Adrenal gland (tissue), 12 donors: ENCODE measurements around the gene ALCAM. TPM values are rescaled to one million over a fixed set of nuclear protein-coding genes. Genes with fewer than 3 reads are reported as not detected.

Source experiments
- DNase-seq, 7 donors: peaks; one replicate each; pipeline ENCODE4 v3.0.0-alpha.2; 2019 to 2020
- H3K27ac ChIP-seq, 5 donors: fragments of 200-600 bp; sonication (generic) in 4 of 5; 1 replicate in 3 of 5; 2 replicates in 2 of 5; pipeline versions ENCODE4 v1.5.1 to v1.8.0; 2016 to 2020; ENCODE audit warnings: mild to moderate bottlenecking in 1 of 5
- H3K27me3 ChIP-seq: fragments of 200-600 bp; 2 replicates; pipeline ENCODE4 v1.8.0; 2021
- H3K36me3 ChIP-seq, 2 donors: fragments of 200-600 bp; replicated peaks in 1 of 2; 1 replicate in 1 of 2; 2 replicates in 1 of 2; pipeline versions ENCODE4 v1.5.1 to v1.8.0; 2018 to 2022
- H3K4me1 ChIP-seq, 2 donors: fragments of 200-600 bp; replicated peaks in 1 of 2; 1 replicate in 1 of 2; 2 replicates in 1 of 2; pipeline versions ENCODE4 v1.5.1 to v1.8.0; 2018 to 2021
- H3K4me3 ChIP-seq, 4 donors: fragments of 200-600 bp; sonication (generic) in 3 of 4; one replicate each; pipeline ENCODE4 v1.5.1; 2016 to 2018
- H3K9me3 ChIP-seq, 3 donors: fragments of 200-600 bp; sonication (generic) in 1 of 3; replicated peaks in 1 of 3; 1 replicate in 2 of 3; 2 replicates in 1 of 3; pipeline versions ENCODE4 v1.5.1 to v1.8.0; 2016 to 2021
- CTCF ChIP-seq, 6 experiments: fragments of 450-650 bp in 4 of 6; fragments of 200-600 bp in 2 of 6; sonication (generic) in 1 of 6; IDR thresholded peaks; 1 replicate in 5 of 6; 2 replicates in 1 of 6; pipeline versions ENCODE4 v1.5.1 to v1.8.0; 2016 to 2021; ENCODE audit warnings: antibody characterized with exemption in 6 of 6, mild to moderate bottlenecking in 2 of 6, moderate library complexity in 1 of 6
- POLR2A ChIP-seq, 2 donors: fragments of 450-650 bp; IDR thresholded peaks; one replicate each; pipeline ENCODE4 v1.6.1; 2017; ENCODE audit warnings: antibody characterized with exemption in 2 of 2, mild to moderate bottlenecking in 2 of 2, moderate library complexity in 1 of 2
- WGBS, 4 donors: extraction: QIAGEN DNeasy Blood & Tissue Kit in 2 of 4; methylation state at CpG; one replicate each; pipeline versions ENCODE4 v1.1.5 to v1.1.7; 2013 to 2017; 5-methylcytosine and 5-hydroxymethylcytosine counted together
- intact Hi-C, 2 donors: fragments of 100-400 bp; cut with DNase I; formaldehyde crosslinking; loops; one replicate each; pipeline versions ENCODE4 v1.14.1 to v1.15.0; 2022 to 2023
- polyA plus RNA-seq, 3 donors: library from polyadenylated mRNA; stranded (reverse); fragments of 200-250 nt in 2 of 3; fragments of 350-450 nt in 1 of 3; fragmentation: Illumina TruSeq in 1 of 3; extraction: RNeasy Lipid Tissue Mini Kit (QIAGEN cat#74804) in 1 of 3; gene quantifications; one replicate each; pipeline ENCODE4 v1.2.3, GENCODE V29; 2013 to 2014
- total RNA-seq, 9 donors: library from RNA; depleted of rRNA in 4 of 9; stranded (reverse); fragments of >200 nt in 4 of 9; fragments of 120-200 nt in 1 of 9; fragmentation: NEBNext Ultra II Directional in 1 of 9; extraction: Animal tissue kit (Norgen Biotek cat#: 25700) in 1 of 9; gene quantifications; one replicate each; pipeline versions ENCODE4 v1.1.0 to v1.2.4, GENCODE V29; 2013 to 2023
- donor health status: healthy with polysubstance abuse.
- donor health status: Bipolar disorder and iron deficiency.
- donor health status: DM: yes; HTN: yes; CAD: no.
- donor health status: DM: no; HTN: no; CAD: no.
- donor health status: DM: no; HTN: no; CAD: no.
- donor health status: DM: yes; HTN: yes; CAD: no.

ALCAM gene
- total and polyA plus RNA-seq, 12 donors: 9.1 to 64.1 (median 23.9) TPM

- Histone ChIP-seq H3K36me3 (no peaks in the 10 kb centered on the region), H3K4me3 (no peak overlapping the region), H3K27ac (no peak overlapping the region), H3K27me3 (no peaks in the 10 kb centered on the region), H3K9me3 (peaks cover 0 to under 1% (median 0%) of the 10 kb centered on the region in 3 donors), H3K4me1 (no peaks in the 10 kb centered on the region)
- DNase-seq: no peak
- intact Hi-C loops: no loop called here
- TF ChIP-seq CTCF (IDR thresholded peaks at IDR 0.05) (no peak), POLR2A (IDR thresholded peaks at IDR 0.05) (no peak)
- 81 to 89% (median 85%) methylated on average over 1 of the region's 1 CpG for WGBS, 4 donors
Observed at GRCh38 chr3:105397974-105398373, 31.3 kb downstream of the ALCAM start.

- Histone ChIP-seq H3K4me1 (no peaks in the 10 kb centered on the region), H3K27me3 (no peaks in the 10 kb centered on the region), H3K4me3 (no peak overlapping the region), H3K27ac (no peak overlapping the region), H3K9me3 (no peaks in the 10 kb centered on the region), H3K36me3 (no peaks in the 10 kb centered on the region)
- intact Hi-C loops: no loop called here
- TF ChIP-seq CTCF (IDR thresholded peaks at IDR 0.05) (no peak), POLR2A (IDR thresholded peaks at IDR 0.05) (no peak)
- DNase-seq: no peak
Observed at GRCh38 chr3:105398437-105398836, 31.7 kb downstream of the ALCAM start.

GRCh38 chr3:105399062-105399461 lies 32.4 kb downstream of the ALCAM start:
- Histone ChIP-seq H3K4me3 (no peak overlapping the region), H3K27me3 (no peaks in the 10 kb centered on the region), H3K27ac (no peak overlapping the region), H3K36me3 (no peaks in the 10 kb centered on the region), H3K9me3 (no peaks in the 10 kb centered on the region), H3K4me1 (no peaks in the 10 kb centered on the region)
- intact Hi-C loops: no loop called here
- WGBS, 4 donors: 92 to 96% (median 94%) methylated on average over 1 of the region's 1 CpG
- DNase-seq: no peak
- TF ChIP-seq POLR2A (IDR thresholded peaks at IDR 0.05): no peak
- TF ChIP-seq CTCF (IDR thresholded peaks at IDR 0.05): no peak

GRCh38 chr3:105399611-105400010 lies 32.9 kb downstream of the ALCAM start:
- Histone ChIP-seq H3K4me3 (no peak overlapping the region), H3K4me1 (no peaks in the 10 kb centered on the region), H3K27me3 (no peaks in the 10 kb centered on the region), H3K27ac (no peak overlapping the region), H3K9me3 (no peaks in the 10 kb centered on the region), H3K36me3 (no peaks in the 10 kb centered on the region)
- DNase-seq: no peak
- TF ChIP-seq POLR2A (IDR thresholded peaks at IDR 0.05) (no peak), CTCF (IDR thresholded peaks at IDR 0.05) (no peak)
- intact Hi-C loops: no loop called here
- WGBS, 4 donors: 83 to 86% (median 83%) methylated on average over 1 of the region's 1 CpG
